Measurements from ENCODE around the gene PIGU. TPM values are rescaled to one million over a fixed set of nuclear protein-coding genes. Genes with fewer than 3 reads are reported as not detected.
"Not testable (repeated sequence)": the region's sequence is repeated elsewhere in the genome, so short reads cannot be mapped to it uniquely, and the experiment has no call there.

Gene PIGU
- polyA plus RNA-seq, 1 of the 3 experiments (the other 2 are of a cell fraction): 40.3 TPM

GRCh38 chr20:34522969-34523871 is 153.7 kb downstream of the PIGU start:
- peak overlapping the region in 1 of 2 experiments; percentile 15; a peak in 2 of 4 replicates for H3K4me3 ChIP-seq (ENCODE audit: low read depth in 2 of 2, low read length in 1 of 2)
- H4K20me1 ChIP-seq (ENCODE audit: insufficient read depth): peaks cover 80% of the 10 kb centered on the region
- H2AFZ ChIP-seq (ENCODE audit: low read depth): no peak overlapping the region
- peaks cover 37% of the 10 kb centered on the region for H3F3A ChIP-seq (replicated peaks; ENCODE audit: insufficient read depth)
- no peak overlapping the region for H3K9ac ChIP-seq
- peak overlapping the region in 1 of 2 experiments; percentile 36; a peak in 1 of 4 replicates for H3K27ac ChIP-seq (ENCODE audit: low read depth in 2 of 2, low read length in 1 of 2)
- H3K79me2 ChIP-seq (ENCODE audit: insufficient read depth): peaks cover 90% of the 10 kb centered on the region
- TF ChIP-seq SMC3 (IDR thresholded peaks at IDR 0.05; ENCODE audit: low read depth, low read length) (peak; percentile 59), RAD21 (IDR thresholded peaks at IDR 0.05; ENCODE audit: low read length) (peak; percentile 71), CTCF (IDR thresholded peaks at IDR 0.05) (peak; percentile 63)
- TF ChIP-seq, protein P1, sequence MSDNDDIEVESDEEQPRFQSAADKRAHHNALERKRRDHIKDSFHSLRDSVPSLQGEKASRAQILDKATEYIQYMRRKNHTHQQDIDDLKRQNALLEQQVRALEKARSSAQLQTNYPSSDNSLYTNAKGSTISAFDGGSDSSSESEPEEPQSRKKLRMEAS (IDR thresholded peaks at IDR 0.05; ENCODE audit: low read depth): no peak
- ChIA-PET CTCF (interaction anchor here (0.6 to 5.9 kb wide), 28 partner anchors 8 to 348 kb away, joined by 3 to 72 read pairs (median 4); partner anchors contain the start of genes AHCY and TP53INP2), POLR2A (no interaction called here)
- peaks cover 24 to 36% of the 10 kb centered on the region in 2 experiments for H3K36me3 ChIP-seq (replicated peaks in 1 of 2; ENCODE audit: control insufficient read depth in 1 of 2, insufficient read depth in 2 of 2, low read length in 1 of 2)
- DNase-seq: peak; percentile 69
- no peak overlapping the region for H3K4me2 ChIP-seq
- WGBS (ENCODE audit: low lambda C conversion rate): 74% methylated on average over 17 of the region's 17 CpGs
- no peaks in the 10 kb centered on the region for H3K9me2 ChIP-seq
- no peaks in the 10 kb centered on the region for H3K27me3 ChIP-seq (ENCODE audit: insufficient read depth)
- peaks cover 15 to 17% of the 10 kb centered on the region in 2 experiments; a peak in 3 of 4 replicates for H3K4me1 ChIP-seq (ENCODE audit: control insufficient read depth in 1 of 2, insufficient read depth in 2 of 2, low read depth in 1 of 2, low read length in 1 of 2)
- no peaks in the 10 kb centered on the region for H3K9me3 ChIP-seq

DNA sequence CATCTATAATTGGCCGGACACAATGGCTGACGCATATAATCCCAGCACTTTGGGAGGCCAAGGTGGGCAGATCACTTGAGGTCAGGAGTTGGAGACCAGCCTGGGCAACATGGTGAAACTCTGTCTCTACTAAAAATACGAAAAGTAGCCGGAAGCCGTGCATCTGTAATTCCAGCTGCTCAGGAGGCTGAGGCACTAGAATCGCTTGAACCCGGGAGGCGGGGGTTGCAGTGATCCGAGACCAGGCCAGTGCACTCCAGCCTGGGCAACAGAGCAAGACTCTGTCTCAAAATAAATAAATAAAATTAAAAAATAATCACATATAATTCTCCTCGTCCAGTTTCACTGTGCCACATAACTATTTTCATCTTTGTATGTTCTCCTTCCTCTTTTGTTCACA is 157.1 kb downstream of the PIGU start:
- H4K20me1 ChIP-seq (ENCODE audit: insufficient read depth): peaks cover 61% of the 10 kb centered on the region
- WGBS (ENCODE audit: low lambda C conversion rate): 93% methylated on average over 10 of the region's 10 CpGs

GRCh38 chr20:34518863-34519262 is 158.0 kb downstream of the PIGU start:
- POLR2A ChIA-PET; H3K4me1 ChIP-seq (ENCODE audit: control insufficient read depth in 1 of 2, insufficient read depth in 2 of 2, low read depth in 1 of 2, low read length in 1 of 2); H3K4me3 ChIP-seq (ENCODE audit: low read depth in 2 of 2, low read length in 1 of 2); H3K4me2 ChIP-seq; DNase-seq; H3K9me2 ChIP-seq; H3K27ac ChIP-seq (ENCODE audit: low read depth in 2 of 2, low read length in 1 of 2); H3K9me3 ChIP-seq; H2AFZ ChIP-seq (ENCODE audit: low read depth); H3K27me3 ChIP-seq (ENCODE audit: insufficient read depth); H3K9ac ChIP-seq: not testable (repeated sequence)
- H3K79me2 ChIP-seq (ENCODE audit: insufficient read depth): peaks cover 74% of the 10 kb centered on the region
- CTCF ChIA-PET: interaction anchor here (0.7 to 6.3 kb wide), 4 partner anchors 18 to 328 kb away, joined by 3 to 69 read pairs (median 8); no protein-coding TSS in a partner anchor
- H3K36me3 ChIP-seq (replicated peaks in 1 of 2; ENCODE audit: control insufficient read depth in 1 of 2, insufficient read depth in 2 of 2, low read length in 1 of 2): peaks cover 7 to 24% of the 10 kb centered on the region in 2 experiments
- peaks cover 26% of the 10 kb centered on the region for H3F3A ChIP-seq (replicated peaks; ENCODE audit: insufficient read depth)
- peaks cover 51% of the 10 kb centered on the region for H4K20me1 ChIP-seq (ENCODE audit: insufficient read depth)
- 92% methylated on average over 7 of the region's 7 CpGs for WGBS (ENCODE audit: low lambda C conversion rate)

More for the DNA sequence above, 157.1 kb downstream of the PIGU start:
- peaks cover 7 to 24% of the 10 kb centered on the region in 2 experiments for H3K36me3 ChIP-seq (replicated peaks in 1 of 2; ENCODE audit: control insufficient read depth in 1 of 2, insufficient read depth in 2 of 2, low read length in 1 of 2)
- CTCF ChIA-PET: interaction anchor here (2.1 to 6.3 kb wide), 2 partner anchors 17 to 207 kb away, joined by 5 to 69 read pairs; no protein-coding TSS in a partner anchor
- peaks cover 83% of the 10 kb centered on the region for H3K79me2 ChIP-seq (ENCODE audit: insufficient read depth)
- DNase-seq; POLR2A ChIA-PET; H3K4me1 ChIP-seq (ENCODE audit: control insufficient read depth in 1 of 2, insufficient read depth in 2 of 2, low read depth in 1 of 2, low read length in 1 of 2); H3K27ac ChIP-seq (ENCODE audit: low read depth in 2 of 2, low read length in 1 of 2); H3K9ac ChIP-seq; H3K4me3 ChIP-seq (ENCODE audit: low read depth in 2 of 2, low read length in 1 of 2); H3K9me3 ChIP-seq; H3K4me2 ChIP-seq; H3K9me2 ChIP-seq; H3K27me3 ChIP-seq (ENCODE audit: insufficient read depth); H2AFZ ChIP-seq (ENCODE audit: low read depth): not testable (repeated sequence)
- H3F3A ChIP-seq (replicated peaks; ENCODE audit: insufficient read depth): peaks cover 29% of the 10 kb centered on the region
